ENCODE results near the gene PLEKHG4B. TPM values are rescaled to one million over a fixed set of nuclear protein-coding genes. Genes with fewer than 3 reads are reported as not detected.

PLEKHG4B gene
- total and polyA plus RNA-seq, 2 of the 8 experiments (the other 6 are each of a cell fraction or from before 2014, with no cell fraction given): 31.1 to 43.6 TPM

DNA sequence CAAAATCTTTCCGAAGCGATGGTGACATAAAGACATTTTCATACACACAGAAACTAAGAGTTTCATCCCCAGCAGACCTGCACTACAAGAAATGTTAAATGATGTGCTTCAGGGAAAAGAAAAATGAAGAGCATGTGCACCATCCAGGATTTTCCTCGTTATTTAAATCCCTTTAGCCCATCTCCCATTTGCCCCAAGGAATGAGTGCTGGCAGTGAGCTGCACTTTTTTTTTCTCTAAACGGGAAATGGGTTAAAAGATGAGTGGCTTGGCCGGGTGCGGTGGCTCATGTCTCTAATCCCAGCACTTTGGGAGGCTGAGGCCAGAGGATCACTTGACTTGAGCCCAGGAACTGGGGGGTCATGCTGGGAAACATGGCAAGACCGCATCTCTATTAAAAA, 92.5 kb downstream of the PLEKHG4B start:
- Histone ChIP-seq H4K5ac (ENCODE audit: insufficient read length, low read depth, low read length) (no peak overlapping the region), H3K4me1 (replicated peaks in 1 of 4; ENCODE audit: control insufficient read depth in 3 of 4, insufficient read depth in 4 of 4, low read length in 3 of 4) (peaks cover 0 to 12% (median 8%) of the 10 kb centered on the region in 4 experiments; a peak in 5 of 7 replicates), H3K36me3 (ENCODE audit: control insufficient read depth in 2 of 4, insufficient read depth in 4 of 4, low read length in 3 of 4) (peaks cover 9 to 26% (median 13%) of the 10 kb centered on the region in 4 experiments; a peak in 6 of 8 replicates), H3K27ac (ENCODE audit: low read depth, low read length) (no peak overlapping the region), H3K23ac (ENCODE audit: insufficient read length) (no peak overlapping the region), H3K4me3 (ENCODE audit: extremely low read depth in 1 of 4, insufficient read depth in 2 of 4, low read depth in 3 of 4, low read length in 4 of 4) (no peak overlapping the region), H3K18ac (ENCODE audit: extremely low read depth, low read length) (no peak overlapping the region), H3K14ac (ENCODE audit: insufficient read length) (no peak overlapping the region), H3K79me2 (ENCODE audit: control insufficient read depth in 1 of 2, insufficient read depth in 2 of 2, low read length in 2 of 2) (no peaks in the 10 kb centered on the region), H2BK20ac (ENCODE audit: low read length) (no peak overlapping the region), H2BK5ac (ENCODE audit: low read depth, low read length) (no peak overlapping the region), H3K56ac (replicated peaks; ENCODE audit: insufficient read length, low read depth, low read length) (no peak overlapping the region), H3K9me3 (ENCODE audit: insufficient read depth in 2 of 2, low read depth in 1 of 2, low read length in 1 of 2) (no peaks in the 10 kb centered on the region), H3K79me1 (ENCODE audit: low read depth, low read length) (no peaks in the 10 kb centered on the region; the same call in 1 of the 2 replicates), H3K23me2 (ENCODE audit: low read depth, low read length) (no peaks in the 10 kb centered on the region), H2AFZ (ENCODE audit: low read length) (no peak overlapping the region), H4K8ac (ENCODE audit: extremely low read depth, insufficient read depth, low read length) (no peak overlapping the region), H2BK120ac (replicated peaks; ENCODE audit: low read depth, low read length) (no peak overlapping the region), H2BK15ac (ENCODE audit: low read length) (no peak overlapping the region), H3K27me3 (replicated peaks in 1 of 4; ENCODE audit: control insufficient read depth in 3 of 4, extremely low read depth in 1 of 4, insufficient read depth in 3 of 4, low read length in 3 of 4) (no peaks in the 10 kb centered on the region), H3K4ac (replicated peaks; ENCODE audit: insufficient read length, low read depth, low read length) (no peak overlapping the region), H4K20me1 (replicated peaks in 1 of 2; ENCODE audit: control insufficient read depth in 1 of 2, insufficient read depth in 2 of 2, low read length in 2 of 2) (peaks cover 3 to 14% of the 10 kb centered on the region in 2 experiments), H2BK12ac (ENCODE audit: low read depth, low read length) (no peak overlapping the region), H2AK5ac (ENCODE audit: low read depth, low read length) (no peak overlapping the region), H3K9ac (replicated peaks in 1 of 4; ENCODE audit: extremely low read depth in 1 of 4, low read depth in 3 of 4, low read length in 3 of 4) (no peak overlapping the region), H4K91ac (replicated peaks; ENCODE audit: insufficient read length, low read length) (no peak overlapping the region), H3K4me2 (ENCODE audit: insufficient read depth in 1 of 2, low read depth in 2 of 2, low read length in 2 of 2) (no peak overlapping the region)
- POLR2A ChIA-PET (ENCODE audit: partially characterized antibody): no interaction called here
- WGBS, 2 experiments (ENCODE audit: extremely low coverage in 1 of 2, insufficient coverage in 1 of 2, insufficient read length in 1 of 2, insufficient replicate concordance in 2 of 2, low coverage in 1 of 2, low lambda C conversion rate in 2 of 2, missing lambda C conversion rate in 1 of 2): 89% methylated on average over 7 of the region's 7 CpGs; no CpG with 5 or more reads in 1 of the 2 experiments
- no peak for DNase-seq (ENCODE audit: low read depth in 1 of 2, low spot score in 2 of 2)
- CTCF ChIA-PET (ENCODE audit: partially characterized antibody): interaction anchor here (1.6 kb wide), 1 partner anchor 9 kb away, joined by 5 read pairs; no protein-coding TSS in a partner anchor
- TF ChIP-seq CEBPB (IDR thresholded peaks at IDR 0.05; ENCODE audit: low read depth, low read length) (no peak), NANOG (IDR thresholded peaks at IDR 0.05; ENCODE audit: insufficient read depth, low read depth, low read length, poor library complexity, severe bottlenecking) (no peak)
- no peak for FAIRE-seq
